Kidney epithelial cell (primary cell): ENCODE measurements around the gene ALS2. TPM values are rescaled to one million over a fixed set of nuclear protein-coding genes. Genes with fewer than 3 reads are reported as not detected.

Source experiments
- DNase-seq: peaks from one replicate; pipeline ENCODE4 v3.0.0-alpha.2; 2010; ENCODE audit warnings: low read depth
- H3K27me3 ChIP-seq: 2 replicates; pipeline ENCODE4 v1.6.0; 2011; ENCODE audit warnings: low read length; ENCODE audit not compliant: control insufficient read depth, insufficient read depth
- H3K36me3 ChIP-seq: 2 replicates; pipeline ENCODE4 v1.5.1; 2011; ENCODE audit warnings: low read length; ENCODE audit not compliant: control insufficient read depth, insufficient read depth
- H3K4me3 ChIP-seq: 2 replicates; pipeline ENCODE4 v1.5.1; 2011; ENCODE audit warnings: low read depth, mild to moderate bottlenecking, control low read depth, low read length
- CTCF ChIP-seq: IDR thresholded peaks from 2 replicates; pipeline ENCODE4 v1.5.1; 2011; ENCODE audit warnings: mild to moderate bottlenecking, moderate library complexity, low read length, control low read depth, inconsistent platforms; ENCODE audit not compliant: insufficient read depth, poor library complexity, severe bottlenecking
- total RNA-seq: library from RNA; depleted of rRNA; stranded (reverse); fragments of >200 nt; gene quantifications from 2 replicates; pipeline ENCODE4 v1.2.3, GENCODE V29; 2015

Gene ALS2
- total RNA-seq, 1 donor from 2014 or later = 25.6 TPM

- no peak for TF ChIP-seq CTCF
- H3K4me3 ChIP-seq = no peak overlapping the region
- no peaks in the 10 kb centered on the region for H3K36me3 ChIP-seq
Measured at GRCh38 chr2:201709049-201709448, 71.7 kb downstream of the ALS2 start.

GRCh38 chr2:201707753-201708152 is 73.0 kb downstream of the ALS2 start:
- Histone ChIP-seq H3K36me3 (no peaks in the 10 kb centered on the region), H3K4me3 (no peak overlapping the region), H3K27me3 (no peaks in the 10 kb centered on the region)
- DNase-seq = no peak
- TF ChIP-seq CTCF = no peak

More at GRCh38 chr2:201709049-201709448, 71.7 kb downstream of the ALS2 start:
- no peaks in the 10 kb centered on the region for H3K27me3 ChIP-seq
- DNase-seq = no peak

GRCh38 chr2:201707142-201707541 is 73.6 kb downstream of the ALS2 start:
- no peak for DNase-seq
- Histone ChIP-seq H3K27me3 (no peaks in the 10 kb centered on the region), H3K36me3 (no peaks in the 10 kb centered on the region), H3K4me3 (no peak overlapping the region)
- TF ChIP-seq CTCF = no peak

- TF ChIP-seq CTCF = no peak
- Histone ChIP-seq H3K4me3 (no peak overlapping the region), H3K36me3 (no peaks in the 10 kb centered on the region), H3K27me3 (no peaks in the 10 kb centered on the region)
- no peak for DNase-seq
Measured at GRCh38 chr2:201704536-201704935, 76.2 kb downstream of the ALS2 start.

- H3K27me3 ChIP-seq = no peaks in the 10 kb centered on the region
- no peak for TF ChIP-seq CTCF
- no peaks in the 10 kb centered on the region for H3K36me3 ChIP-seq
- DNase-seq = no peak
- no peak overlapping the region for H3K4me3 ChIP-seq
Measured at GRCh38 chr2:201701646-201702045, 79.1 kb downstream of the ALS2 start.

- Histone ChIP-seq H3K36me3 (no peaks in the 10 kb centered on the region), H3K27me3 (no peaks in the 10 kb centered on the region), H3K4me3 (no peak overlapping the region)
- DNase-seq = no peak
- TF ChIP-seq CTCF = no peak
Measured at GRCh38 chr2:201699416-201699815, 81.3 kb downstream of the ALS2 start.
